Measurements from ENCODE around the gene LPCAT4. TPM values are rescaled to one million over a fixed set of nuclear protein-coding genes. Genes with fewer than 3 reads are reported as not detected.
"Not testable (repeated sequence)": the region's sequence is repeated elsewhere in the genome, so short reads cannot be mapped to it uniquely, and the experiment has no call there.

Gene LPCAT4
- 10 to 100 TPM in 2 of 4 donors, 1 to 10 TPM in 2; 7.5 to 14.9 (median 11.5) TPM for total RNA-seq

- Histone ChIP-seq H3K27me3 (no peaks in the 10 kb centered on the region), H3K4me3 (peak within 1 kb of the TSS; percentile 89 to 98 (median 92)), H3K9me3 (no peaks in the 10 kb centered on the region), H3K36me3 (peaks cover 0 to 16% (median 11%) of the 10 kb centered on the region in 4 donors), H3K27ac (replicated peaks in 1 of 4) (peak within 1 kb of the TSS; percentile 96 to 98 (median 98)), H3K4me1 (peaks cover 16 to 31% (median 26%) of the 10 kb centered on the region in 4 donors)
- 0% methylated on average over 26 of the region's 80 CpGs for WGBS
- TF ChIP-seq POLR2A (IDR thresholded peaks at IDR 0.05; ENCODE audit: low read depth): no peak
- no peak for TF ChIP-seq EP300 (IDR thresholded peaks at IDR 0.05)
- peak; percentile 62 to 76 for TF ChIP-seq POLR2AphosphoS5 (IDR thresholded peaks at IDR 0.05)
- TF ChIP-seq CTCF (IDR thresholded peaks at IDR 0.05): peak; percentile 92 to 97 (median 97)
- intact Hi-C loops (cut with DNase I): loop anchor here (1.0 to 5.0 kb wide), 3 partner anchors 24 to 270 kb away; partner anchors contain the start of genes NOP10 and NUTM1
- peak; percentile 94 for DNase-seq (ENCODE audit: extremely low spot score)
Measured at GRCh38 chr15:34367101-34368081, at the start of gene LPCAT4. Gene LPCAT4 (minus strand): TSS chr15:34367196. CDS start chr15:34367100, 96 bp downstream.

GRCh38 chr15:34409511-34409910 lies 42.5 kb upstream of the LPCAT4 start:
- H3K9me3 ChIP-seq; H3K36me3 ChIP-seq; DNase-seq (ENCODE audit: extremely low spot score); intact Hi-C loops (cut with DNase I); H3K4me3 ChIP-seq; H3K27me3 ChIP-seq; H3K4me1 ChIP-seq; H3K27ac ChIP-seq (replicated peaks in 1 of 4): not testable (repeated sequence)
- WGBS: no CpG with 5 or more reads among the region's 19 CpGs

GRCh38 chr15:34408973-34409372 lies 42.0 kb upstream of the LPCAT4 start:
- H3K27me3 ChIP-seq; H3K27ac ChIP-seq (replicated peaks in 1 of 4); H3K9me3 ChIP-seq; H3K4me3 ChIP-seq; H3K36me3 ChIP-seq; H3K4me1 ChIP-seq; DNase-seq (ENCODE audit: extremely low spot score); intact Hi-C loops (cut with DNase I): not testable (repeated sequence)
- WGBS: no CpG with 5 or more reads among the region's 10 CpGs

- no CpG with 5 or more reads among the region's 3 CpGs for WGBS
- H3K4me1 ChIP-seq; intact Hi-C loops (cut with DNase I): not testable (repeated sequence)
Measured at GRCh38 chr15:34403899-34404298, 36.9 kb upstream of the LPCAT4 start.

GRCh38 chr15:34403160-34403598 lies 36.2 kb upstream of the LPCAT4 start:
- H3K4me1 ChIP-seq; H3K27me3 ChIP-seq; DNase-seq (ENCODE audit: extremely low spot score); H3K27ac ChIP-seq (replicated peaks in 1 of 4); H3K36me3 ChIP-seq; H3K9me3 ChIP-seq; H3K4me3 ChIP-seq; intact Hi-C loops (cut with DNase I): not testable (repeated sequence)
- 100% methylated on average over 1 of the region's 4 CpGs for WGBS

More at GRCh38 chr15:34403899-34404298, 36.9 kb upstream of the LPCAT4 start:
- not testable (repeated sequence) for H3K27me3 ChIP-seq; DNase-seq (ENCODE audit: extremely low spot score); H3K9me3 ChIP-seq; H3K27ac ChIP-seq (replicated peaks in 1 of 4); H3K4me3 ChIP-seq; H3K36me3 ChIP-seq

- intact Hi-C loops (cut with DNase I); H3K27me3 ChIP-seq; H3K4me1 ChIP-seq; H3K36me3 ChIP-seq; DNase-seq (ENCODE audit: extremely low spot score); H3K27ac ChIP-seq (replicated peaks in 1 of 4); H3K4me3 ChIP-seq; H3K9me3 ChIP-seq: not testable (repeated sequence)
- no CpG with 5 or more reads among the region's 6 CpGs for WGBS
Measured at GRCh38 chr15:34397637-34398259, 30.8 kb upstream of the LPCAT4 start.

GRCh38 chr15:34392981-34393380 lies 26.0 kb upstream of the LPCAT4 start:
- WGBS: no CpG with 5 or more reads among the region's 2 CpGs
- H3K4me3 ChIP-seq; H3K4me1 ChIP-seq; H3K36me3 ChIP-seq; H3K27ac ChIP-seq (replicated peaks in 1 of 4); intact Hi-C loops (cut with DNase I); H3K27me3 ChIP-seq; H3K9me3 ChIP-seq; DNase-seq (ENCODE audit: extremely low spot score): not testable (repeated sequence)

- H3K4me3 ChIP-seq; H3K9me3 ChIP-seq; DNase-seq (ENCODE audit: extremely low spot score); intact Hi-C loops (cut with DNase I); H3K27ac ChIP-seq (replicated peaks in 1 of 4); H3K27me3 ChIP-seq; H3K36me3 ChIP-seq; H3K4me1 ChIP-seq: not testable (repeated sequence)
- no CpG with 5 or more reads among the region's 16 CpGs for WGBS
Measured at GRCh38 chr15:34389594-34390086, 22.6 kb upstream of the LPCAT4 start.

GRCh38 chr15:34381829-34382521 lies 15.0 kb upstream of the LPCAT4 start:
- H3K4me1 ChIP-seq; H3K36me3 ChIP-seq; intact Hi-C loops (cut with DNase I); DNase-seq (ENCODE audit: extremely low spot score); H3K27ac ChIP-seq (replicated peaks in 1 of 4); H3K9me3 ChIP-seq; H3K27me3 ChIP-seq; H3K4me3 ChIP-seq: not testable (repeated sequence)
- no CpG with 5 or more reads among the region's 19 CpGs for WGBS

GRCh38 chr15:34380491-34380890 lies 13.5 kb upstream of the LPCAT4 start:
- DNase-seq (ENCODE audit: extremely low spot score); H3K27me3 ChIP-seq; intact Hi-C loops (cut with DNase I); H3K27ac ChIP-seq (replicated peaks in 1 of 4); H3K36me3 ChIP-seq; H3K4me1 ChIP-seq; H3K9me3 ChIP-seq; H3K4me3 ChIP-seq: not testable (repeated sequence)
- WGBS: 72% methylated on average over 4 of the region's 4 CpGs
